Stromal cell of bone marrow (primary cell): ENCODE results near the gene DSEL.
A peak's percentile ranks its signal among the peaks of the same experiment; 100 is the strongest.

Experiments
- DNase-seq: peaks from one replicate; pipeline ENCODE4 v3.0.0-alpha.2; 2012; ENCODE audit warnings: low read depth

The DSEL gene

DNA sequence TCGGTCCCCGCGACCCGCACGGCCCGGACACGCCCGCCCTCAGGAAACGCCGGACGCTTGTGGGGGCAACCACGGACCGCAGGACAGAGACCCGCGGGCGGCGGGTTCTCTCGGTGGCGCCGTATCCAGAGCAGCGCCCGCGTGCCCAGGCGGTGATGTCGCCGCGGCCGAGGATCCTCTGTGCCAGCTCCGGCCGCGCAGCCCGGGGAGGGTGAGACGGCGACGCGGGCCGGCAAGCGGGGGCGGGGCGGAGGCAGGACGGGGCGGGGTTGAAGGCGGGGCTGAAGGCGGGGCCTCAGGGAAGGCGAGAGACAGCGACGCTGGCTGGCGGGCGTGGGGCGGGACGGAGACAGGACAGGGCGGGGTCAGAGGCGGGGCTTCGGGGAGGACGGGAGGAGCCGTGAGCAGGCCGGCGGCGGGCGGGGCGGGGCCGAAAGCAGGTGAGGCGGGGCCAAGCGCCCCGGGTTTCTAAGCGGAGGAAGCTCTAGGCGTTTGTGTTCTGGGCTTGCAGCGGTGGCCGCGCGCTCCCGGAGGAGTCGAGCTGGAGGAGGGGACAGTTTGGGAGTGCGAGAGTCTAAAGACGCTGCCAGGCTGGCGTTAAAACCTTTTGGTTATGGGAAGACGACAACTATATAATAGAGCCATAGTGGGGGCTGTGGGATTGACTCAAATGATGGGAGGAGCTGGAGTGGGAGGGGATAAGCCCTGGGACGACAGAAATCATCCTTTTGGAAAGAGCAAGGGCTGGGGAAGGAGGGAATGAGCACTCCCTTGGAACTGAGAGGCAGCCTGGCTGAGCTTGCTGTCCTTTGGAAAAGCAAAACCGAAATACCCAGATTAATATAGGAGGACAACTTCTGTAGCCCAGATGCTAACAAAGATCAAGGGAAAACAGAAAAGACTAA, at the start of gene DSEL:
Gene DSEL, minus strand, starts transcription at position 182 of the 905 bp plus-strand sequence. CDS start 2,112 bp downstream, outside the sequence.
- DNase-seq, result peak; percentile 88

DNA sequence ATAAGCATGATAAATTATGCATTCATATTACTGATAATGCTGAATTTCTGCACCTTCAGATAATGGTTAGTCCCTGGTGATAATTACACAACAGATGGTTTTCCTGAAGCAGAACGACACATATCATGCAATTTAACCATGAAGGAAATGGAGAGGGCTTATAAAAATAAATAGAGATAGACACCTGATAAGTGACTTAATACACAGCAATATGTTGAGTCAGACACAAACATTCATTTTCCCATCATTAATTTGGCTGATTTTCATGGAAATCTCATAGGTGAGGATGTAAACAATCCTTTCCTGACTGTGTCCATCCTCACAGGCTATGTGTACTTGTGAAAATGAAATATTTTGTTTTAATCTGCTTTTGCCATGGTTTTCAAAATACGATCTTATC, 36.9 kb upstream of the DSEL start:
- no peak for DNase-seq

DNA sequence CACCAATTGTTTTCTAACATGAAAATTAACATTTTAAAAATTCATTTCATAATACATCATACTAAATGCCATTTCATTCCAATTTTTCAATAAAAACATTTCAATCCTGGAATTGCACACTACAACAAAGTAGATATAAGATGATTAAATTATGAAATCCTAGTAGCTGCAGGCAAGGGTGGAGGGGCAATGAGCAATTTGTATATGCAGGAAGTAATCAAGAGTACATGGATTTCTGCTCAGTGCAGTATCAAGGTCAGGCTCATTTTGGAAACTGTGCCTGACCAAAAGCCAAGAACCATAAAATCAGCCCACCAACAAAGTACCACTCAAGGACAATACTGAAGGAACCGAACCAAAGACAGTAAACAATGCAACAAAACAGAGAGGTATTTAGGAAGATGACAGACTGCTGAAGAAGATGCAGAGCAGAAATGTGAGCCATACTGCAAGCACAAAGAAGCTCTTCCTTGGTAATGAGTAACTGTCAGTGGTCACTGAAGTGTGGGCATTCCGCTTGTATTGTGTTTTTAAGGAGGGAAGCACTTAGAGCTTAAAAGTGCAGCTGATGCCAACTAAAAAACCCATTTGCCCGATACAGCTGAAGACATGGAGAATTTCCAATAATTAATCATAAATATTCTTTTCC, 34.5 kb upstream of the DSEL start:
- DNase-seq, result no peak

DNA sequence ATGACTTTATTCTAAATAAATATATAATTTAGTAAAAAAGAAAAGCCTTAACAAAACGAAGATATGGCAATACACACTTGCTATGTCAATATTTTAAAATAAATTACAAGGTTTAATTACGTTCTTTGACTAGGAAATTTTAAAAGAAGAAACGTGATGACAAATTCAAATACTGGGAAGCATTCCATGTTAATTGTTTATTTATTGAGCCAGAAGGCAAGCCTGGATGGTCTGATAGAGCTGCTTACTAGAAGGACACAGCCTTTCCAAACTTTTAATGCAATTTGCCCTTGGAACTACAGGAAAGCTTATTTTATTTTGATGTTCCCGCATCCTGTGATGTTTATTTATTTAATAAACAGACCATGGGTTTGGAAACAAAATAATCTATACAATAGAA, 33.4 kb upstream of the DSEL start:
- DNase-seq, result no peak

DNA sequence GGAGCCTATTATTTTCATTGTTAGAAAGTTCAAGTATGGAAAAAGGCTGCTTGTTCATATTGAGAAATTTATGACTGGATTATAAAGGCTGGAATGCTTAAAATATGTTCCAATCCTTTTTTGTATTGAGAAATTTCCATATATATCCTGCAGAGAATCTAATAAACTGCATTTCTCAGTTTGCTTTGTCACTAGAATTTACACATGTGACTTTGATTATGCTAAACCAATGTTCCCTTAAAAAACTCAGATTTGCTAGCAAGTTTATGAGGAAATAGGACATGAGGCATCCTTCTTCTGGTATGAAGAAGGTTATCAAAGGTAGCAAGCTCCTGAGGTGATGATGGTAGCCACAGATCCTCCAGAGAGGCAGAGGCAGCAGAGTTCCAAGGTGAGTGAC, 29.2 kb upstream of the DSEL start:
- DNase-seq, result no peak

DNA sequence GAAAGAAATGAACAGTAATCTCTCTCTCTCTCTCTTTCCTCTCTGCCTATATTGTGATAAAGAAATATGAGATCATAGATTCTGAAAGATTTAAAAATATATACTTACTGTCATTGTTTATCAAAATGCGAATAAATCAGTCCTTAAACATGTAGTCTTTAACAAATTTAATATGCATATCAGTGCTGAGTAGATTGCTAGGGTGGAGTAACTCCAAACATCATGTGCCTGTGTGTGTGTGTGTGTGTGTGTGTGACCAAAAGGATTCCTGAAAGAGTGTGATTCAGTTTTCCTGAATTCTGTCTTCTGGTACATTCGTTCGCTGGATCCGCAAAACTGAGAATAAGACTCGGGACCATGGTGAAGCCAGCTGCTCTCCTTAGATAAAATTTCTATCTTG, 24.0 kb upstream of the DSEL start:
- no peak for DNase-seq

DNA sequence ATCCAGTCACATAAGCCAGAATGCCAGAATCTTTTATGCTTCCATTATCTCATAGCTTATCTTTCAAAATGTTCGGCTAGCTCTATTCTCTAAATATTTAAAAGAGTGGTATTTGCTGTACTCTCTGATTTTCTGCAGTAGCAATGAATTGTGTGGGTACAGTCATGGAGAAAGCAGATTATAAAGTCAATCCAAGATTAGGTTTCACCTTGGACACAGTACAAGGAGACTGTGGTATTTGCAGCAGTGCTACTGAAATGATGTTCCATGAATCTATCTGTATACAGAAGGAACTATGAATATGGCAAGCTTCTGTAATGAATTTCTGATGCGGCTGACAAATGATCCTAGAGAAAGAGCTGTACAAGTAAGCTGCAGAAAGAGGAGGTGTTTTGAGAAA, 15.4 kb upstream of the DSEL start:
- DNase-seq, result no peak

DNA sequence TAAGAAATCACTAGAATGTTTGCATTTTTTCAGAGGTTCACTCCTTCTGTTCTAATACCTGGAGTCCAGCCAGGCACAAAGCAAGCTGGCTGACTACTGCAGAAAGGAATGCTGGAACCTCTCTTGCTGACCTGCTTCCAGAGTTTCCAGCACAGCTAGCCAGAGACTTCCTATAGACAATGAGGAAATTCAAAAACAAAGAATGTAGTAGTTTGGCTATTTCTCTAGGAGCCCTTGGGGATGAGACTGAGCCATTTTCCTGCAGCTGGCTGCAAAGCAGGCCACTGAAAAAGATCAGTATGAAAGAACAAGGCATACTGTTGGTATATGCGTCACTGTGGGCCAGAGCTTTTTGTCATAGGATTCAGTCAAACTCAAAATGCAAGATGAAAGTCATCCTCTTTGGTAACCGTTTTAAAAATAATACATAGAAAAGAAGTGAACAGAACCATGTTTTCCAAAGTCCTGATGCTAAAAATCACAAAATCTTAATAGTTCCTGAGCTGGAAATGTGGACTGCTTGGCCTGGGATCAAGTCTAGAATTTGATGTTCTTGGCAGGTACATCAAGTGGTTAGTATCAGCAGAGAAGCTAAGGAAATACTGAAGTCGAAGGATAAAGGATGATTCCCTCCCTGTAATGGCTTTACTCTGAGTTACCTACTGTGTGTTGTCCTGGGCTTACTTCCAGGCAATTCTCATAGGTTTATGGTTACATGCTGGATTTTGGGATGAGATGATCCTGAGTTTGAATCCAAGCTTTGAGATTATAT, 9.0 kb upstream of the DSEL start:
- peak; percentile 94 for DNase-seq

DNA sequence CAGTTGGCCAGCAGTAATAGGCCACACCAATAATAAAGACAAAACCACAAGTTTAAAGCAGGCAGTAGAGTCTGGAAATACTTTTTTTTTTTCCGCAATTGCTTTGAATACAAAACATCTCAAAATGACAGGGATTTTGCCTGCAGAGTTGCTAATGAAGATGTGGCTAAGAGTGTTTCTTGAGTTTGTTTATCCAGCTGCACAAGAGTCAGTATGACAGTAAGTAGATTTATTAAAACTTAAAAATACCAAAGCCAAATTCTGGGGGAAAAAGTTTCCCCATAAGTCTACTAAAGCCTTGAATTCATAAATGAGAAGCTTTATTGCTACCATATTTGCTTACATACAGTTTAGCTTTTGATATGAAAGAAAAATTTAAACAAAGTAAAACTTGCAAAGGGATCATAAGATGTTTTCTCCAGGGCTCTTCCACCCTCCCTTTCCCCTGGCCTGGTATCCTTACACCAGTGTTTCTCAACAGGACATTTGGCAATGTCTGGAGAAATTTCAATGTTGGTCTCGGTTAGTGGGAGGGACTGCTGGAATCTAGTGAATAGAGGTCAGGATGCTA, 3.9 kb upstream of the DSEL start:
- DNase-seq, result peak; percentile 81

DNA sequence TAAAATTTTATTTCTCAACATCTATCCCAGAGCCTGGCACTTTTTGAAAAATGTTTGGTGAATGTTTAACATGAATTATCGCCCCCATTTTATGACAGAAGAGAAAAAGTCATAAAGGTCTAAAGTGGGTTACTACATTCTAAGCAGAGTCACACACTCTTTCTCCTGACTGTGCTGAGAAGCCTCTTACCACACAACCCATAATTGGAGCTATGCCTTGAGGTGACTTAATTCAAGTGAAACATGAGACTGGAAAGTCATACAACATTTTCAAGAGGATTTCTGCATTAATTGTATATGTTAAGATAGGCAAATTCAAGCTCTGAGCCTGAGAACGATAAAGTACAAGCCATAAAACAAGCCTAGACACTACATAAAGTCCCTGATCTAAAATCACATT, 3.1 kb upstream of the DSEL start:
- DNase-seq, result peak; percentile 81

DNA sequence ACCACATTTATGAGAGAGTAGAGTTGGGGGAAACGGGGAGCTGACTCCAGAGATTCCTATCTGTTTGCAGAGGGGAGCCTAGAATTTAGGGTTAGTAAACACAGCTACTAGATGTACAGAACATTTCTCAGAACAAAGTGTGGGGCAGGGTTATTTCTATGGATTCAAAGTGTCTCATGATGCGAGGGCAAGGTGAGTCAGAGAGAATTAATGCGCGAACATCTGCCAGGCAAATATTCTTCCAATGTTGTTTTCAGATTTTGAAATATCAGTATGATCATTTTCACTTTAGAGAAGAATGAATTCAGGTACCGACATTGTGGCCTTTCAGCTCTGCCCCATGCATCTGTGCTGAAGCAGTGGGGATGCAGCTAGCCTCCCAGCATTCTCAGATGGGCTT, 2.0 kb upstream of the DSEL start:
- no peak for DNase-seq

DNA sequence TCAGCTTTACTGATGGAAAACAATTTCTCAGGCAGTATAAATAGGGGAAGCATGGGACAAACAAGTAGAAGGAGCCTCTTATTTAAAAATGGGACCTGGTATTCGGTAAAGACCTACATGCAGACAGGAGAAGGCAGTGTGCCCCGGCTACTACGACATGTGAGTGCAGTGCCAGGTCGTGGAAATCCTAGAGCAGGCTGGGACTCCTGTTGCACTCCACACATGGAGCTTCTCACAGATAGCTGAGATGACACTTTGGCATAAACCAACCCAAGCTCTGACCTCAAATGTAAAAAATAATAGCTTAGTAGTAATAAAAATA, 885 bp upstream of the DSEL start:
- no peak for DNase-seq

DNA sequence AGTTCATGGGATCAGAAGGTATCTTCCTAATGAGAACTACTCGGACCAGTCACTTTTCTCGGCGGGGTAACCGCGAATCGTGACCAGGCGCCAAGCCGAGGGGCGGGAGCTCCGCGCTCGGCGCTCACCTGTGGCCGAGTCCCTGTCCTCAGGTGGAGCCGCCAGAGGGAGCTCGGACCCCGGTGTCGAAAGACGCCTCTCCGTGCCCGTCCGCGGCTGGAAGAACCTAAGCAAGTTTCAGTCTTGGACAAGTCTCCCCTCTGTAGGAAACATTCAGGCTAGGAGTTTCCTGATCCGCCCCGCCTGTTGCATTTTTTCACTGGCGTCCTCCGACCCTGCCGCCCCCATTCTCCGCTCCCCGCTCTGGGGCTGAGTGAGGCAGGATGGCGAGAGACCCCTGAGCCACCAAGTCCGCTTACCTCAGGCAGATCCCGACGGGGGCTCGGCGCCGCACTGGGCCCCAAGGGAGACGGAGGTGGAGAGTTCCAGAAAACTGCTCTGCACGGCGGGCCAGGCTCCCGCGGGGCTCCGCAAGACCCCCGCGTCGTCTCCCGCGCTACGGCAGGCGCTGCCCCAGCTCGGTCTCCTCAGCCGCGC, 480 bp downstream of the DSEL start:
- peak; percentile 73 for DNase-seq

DNA sequence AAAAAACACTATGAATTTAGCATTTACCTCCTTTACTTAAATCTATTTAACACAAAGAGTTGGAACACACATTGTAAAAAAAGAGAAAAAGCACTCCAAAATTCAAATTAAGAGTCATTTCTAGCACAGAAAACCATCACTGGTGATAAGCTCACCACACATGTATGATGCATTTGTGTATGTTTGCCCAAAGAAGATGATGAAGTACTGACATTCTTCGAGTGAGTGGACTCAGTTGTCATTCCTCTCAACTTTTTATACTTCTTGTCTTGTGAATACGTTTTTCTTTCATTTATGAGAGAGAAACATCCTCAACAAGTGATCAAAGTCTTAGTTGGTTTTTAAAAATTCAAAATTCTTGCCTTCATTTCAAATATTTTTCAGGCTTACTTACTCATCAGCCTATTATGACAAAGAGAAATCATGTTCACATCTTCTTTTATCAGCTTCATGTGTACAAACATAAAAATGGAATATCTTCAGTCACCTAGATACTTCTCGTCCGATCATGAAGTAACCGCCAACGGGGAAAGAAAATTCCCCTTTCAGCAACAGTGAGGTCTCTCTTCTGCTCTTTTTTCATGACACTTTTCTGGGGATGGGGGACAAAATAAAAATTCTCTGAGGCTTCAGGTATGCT, 1.5 kb downstream of the DSEL start:
- no peak for DNase-seq

DNA sequence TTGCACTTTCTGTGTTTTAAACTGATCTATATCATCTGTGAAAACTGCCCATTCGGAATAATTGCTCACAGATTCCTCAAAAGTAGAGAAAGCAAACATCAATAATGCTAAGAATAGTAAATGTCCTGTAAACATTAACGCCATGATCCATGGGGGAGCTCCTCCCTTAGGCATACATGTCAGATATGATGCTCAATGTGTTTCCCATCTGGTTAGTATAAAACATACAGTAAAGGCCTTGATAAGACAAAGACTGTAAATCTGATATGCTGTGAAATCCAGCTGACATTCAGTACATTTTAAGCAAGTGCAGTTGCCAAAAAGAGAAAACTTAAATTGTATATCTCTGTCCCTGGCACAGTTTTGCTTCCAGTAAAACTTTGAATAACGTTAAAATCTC, 2.1 kb downstream of the DSEL start:
- no peak for DNase-seq

DNA sequence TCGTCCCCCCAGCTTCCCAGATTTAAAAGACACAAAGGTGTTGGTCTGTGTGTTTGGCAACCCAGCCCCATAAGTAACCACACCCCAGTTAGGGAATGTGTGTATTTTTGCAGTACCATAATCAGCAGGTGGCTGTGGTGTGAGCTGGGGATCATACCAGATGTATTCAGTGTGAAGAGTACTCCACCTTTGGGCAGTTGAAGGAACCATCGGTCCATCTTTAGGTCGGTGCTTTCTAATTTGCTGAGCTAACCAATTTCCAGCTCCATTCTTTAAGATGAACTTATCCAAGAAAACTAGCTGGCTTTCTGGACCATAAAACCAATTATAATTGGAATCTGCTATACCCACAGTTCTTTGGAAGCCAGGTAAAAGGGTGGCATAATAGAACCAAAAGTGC, 3.2 kb downstream of the DSEL start:
- no peak for DNase-seq

DNA sequence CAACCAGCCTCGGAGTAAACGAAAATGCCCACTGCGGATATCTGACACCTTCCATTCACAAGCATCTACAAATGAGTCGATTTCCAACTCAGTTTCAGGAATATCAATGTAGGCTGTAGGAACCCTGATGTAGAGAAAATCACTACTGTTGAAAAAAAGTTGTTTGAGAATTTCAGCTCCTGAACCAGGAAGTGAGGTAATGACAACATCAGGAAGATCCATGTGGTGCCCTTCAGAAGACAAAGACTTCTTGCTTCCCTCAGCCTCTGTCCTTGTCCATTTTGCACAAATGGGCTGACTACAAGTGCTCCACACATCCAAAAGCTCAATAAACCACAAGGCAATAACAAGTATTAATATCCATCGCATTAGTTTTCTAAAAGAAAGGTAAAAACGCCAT, 4.7 kb downstream of the DSEL start:
- DNase-seq, result no peak

DNA sequence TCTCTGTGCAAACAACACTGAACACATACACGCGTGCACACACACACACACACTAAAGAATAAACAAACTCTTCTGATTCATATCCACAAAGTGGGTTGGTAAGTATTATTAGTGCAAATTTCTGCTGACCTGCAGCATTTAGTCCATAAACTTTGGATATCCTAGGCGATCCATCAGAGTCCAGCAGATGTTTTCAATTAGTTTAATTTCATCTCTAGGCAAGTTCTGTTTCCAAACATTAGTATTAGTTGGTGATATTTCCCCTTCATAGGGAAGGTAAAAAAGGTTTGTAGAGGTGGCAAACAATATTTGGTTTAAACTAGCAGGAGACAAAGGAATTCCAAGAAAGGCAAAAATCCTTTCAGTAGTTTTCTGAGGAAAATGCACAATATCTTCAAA, 5.7 kb downstream of the DSEL start:
- DNase-seq, result no peak

DNA sequence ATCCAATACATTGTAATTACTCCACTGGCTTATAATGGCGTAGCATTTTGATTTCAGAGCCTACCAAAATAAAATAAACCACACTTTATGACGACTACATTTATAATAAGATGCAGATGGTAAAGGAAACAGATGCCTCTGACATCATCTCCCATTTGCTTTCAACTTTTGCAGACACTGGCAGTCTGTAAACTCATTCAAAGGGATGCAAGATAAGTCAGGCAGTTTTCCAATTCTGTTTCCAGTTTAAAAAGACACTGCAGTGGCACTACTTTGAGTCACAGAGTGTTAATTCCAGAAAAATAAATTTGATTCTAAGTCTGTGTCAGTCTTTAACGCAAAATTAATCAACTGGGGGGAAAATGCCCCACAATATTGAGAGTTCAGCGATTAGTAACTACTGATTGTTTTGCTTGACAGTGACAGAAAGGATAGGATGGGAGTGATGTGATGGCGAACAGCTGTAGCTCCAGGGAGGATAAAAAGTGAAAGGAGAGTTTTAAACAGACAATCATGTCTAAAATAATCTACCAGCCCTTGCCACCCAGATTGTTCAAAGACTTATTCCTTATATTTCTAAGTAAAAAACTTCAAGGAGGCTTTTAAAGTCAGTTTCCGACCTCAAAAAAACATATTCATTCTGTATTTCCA, 6.7 kb downstream of the DSEL start:
- peak; percentile 33 for DNase-seq

DNA sequence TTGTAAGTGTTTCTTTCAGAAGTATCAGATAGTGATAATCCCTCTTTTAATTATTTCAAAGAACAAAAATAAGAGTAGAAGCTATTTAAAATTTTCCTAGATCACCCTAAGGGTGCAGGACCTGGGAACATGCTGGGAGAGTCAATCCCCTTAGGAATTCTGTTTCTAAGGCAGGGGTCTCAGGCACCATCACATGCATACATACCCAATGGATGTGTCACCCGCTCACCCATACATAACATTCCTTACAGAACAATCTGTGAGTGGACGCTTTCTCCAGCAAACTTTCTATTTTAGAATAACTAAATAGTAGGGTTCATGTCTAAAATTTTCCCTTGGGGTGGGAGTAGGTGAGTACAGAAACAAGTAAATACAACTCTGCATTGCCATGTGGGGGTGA, 8.4 kb downstream of the DSEL start:
- no peak for DNase-seq

DNA sequence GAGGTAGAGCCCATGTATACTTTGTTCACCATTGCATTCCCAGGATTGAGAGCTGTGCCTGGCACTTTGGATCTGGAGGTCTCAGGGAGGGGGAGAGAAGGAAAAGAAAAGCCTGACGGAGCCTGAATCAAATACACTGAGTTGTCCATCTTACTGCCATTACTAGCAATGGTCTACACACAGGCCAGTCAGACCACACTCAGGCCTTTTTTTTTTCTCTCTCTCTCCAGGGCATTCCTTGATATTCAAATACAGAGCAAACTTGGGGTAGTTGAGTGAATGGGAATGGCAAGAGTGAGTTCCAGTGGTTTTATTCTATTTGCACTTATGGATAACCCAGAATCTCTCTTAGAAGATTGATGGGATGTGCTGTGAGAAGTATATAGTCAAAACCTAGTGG, 11.8 kb downstream of the DSEL start:
- no peak for DNase-seq
